Activated CD8-positive, alpha-beta T cell treated with anti-CD3 and anti-CD28 coated beads for 36 hours (primary cell): Measurements from ENCODE around the gene ASAH2. TPM values are rescaled to one million over a fixed set of nuclear protein-coding genes. Genes with fewer than 3 reads are reported as not detected.

Experiments used
- ATAC-seq: fragments of 200-7000 bp; cut with Tn5 transposase; one replicate; pipeline ENCODE4 v1.10.0; 2021; ENCODE audit warnings: mild to moderate bottlenecking, moderate library complexity
- CTCF ChIA-PET: fragments of 350-600 bp; sonication (Branson Sonifier 250); formaldehyde crosslinking; loops from one replicate; lab custom pipeline; 2021; ENCODE audit warnings: antibody characterized with exemption; lab: Charles Lee
- POLR2A ChIA-PET: fragments of 350-600 bp; sonication (Branson Sonifier 250); formaldehyde crosslinking; loops from one replicate; lab custom pipeline; 2021; ENCODE audit warnings: antibody characterized with exemption; lab: Charles Lee
- DNase-seq: peaks from one replicate; pipeline ENCODE4 v3.0.0-alpha.2; 2020
- H3K27ac Mint-ChIP-seq: one replicate; pipeline ENCODE4 v1.8.0; 2021; ENCODE audit warnings: mild to moderate bottlenecking, mixed read lengths
- H3K27me3 Mint-ChIP-seq: one replicate; pipeline ENCODE4 v1.8.0; 2021; ENCODE audit warnings: mixed read lengths
- H3K36me3 Mint-ChIP-seq: one replicate; pipeline ENCODE4 v1.8.0; 2021; ENCODE audit warnings: low read depth, mixed read lengths
- H3K4me1 Mint-ChIP-seq: one replicate; pipeline ENCODE4 v1.8.0; 2021; ENCODE audit warnings: low read depth, mixed read lengths
- H3K4me3 Mint-ChIP-seq: one replicate; pipeline ENCODE4 v1.8.0; 2021; ENCODE audit warnings: mild to moderate bottlenecking, moderate library complexity, mixed read lengths
- H3K9me3 Mint-ChIP-seq: one replicate; pipeline ENCODE4 v1.8.0; 2021; ENCODE audit warnings: mixed read lengths
- CTCF ChIP-seq: fragments of 200-600 bp; IDR thresholded peaks from one replicate; pipeline ENCODE4 v1.8.0; 2022; ENCODE audit warnings: antibody characterized with exemption, mild to moderate bottlenecking
- intact Hi-C: fragments of 100-400 bp; cut with micrococcal nuclease; formaldehyde crosslinking; loops from one replicate; pipeline ENCODE4 v1.10.0; 2022
- total RNA-seq, 2 experiments: library from RNA; stranded (reverse); gene quantifications; one replicate each; pipeline ENCODE4 v1.2.3, GENCODE V29; 2021

ASAH2 gene
- total RNA-seq, 2 experiments from 2014 or later: 1.8 to 2.9 TPM

- no peak for TF ChIP-seq CTCF
- intact Hi-C loops: no loop called here
- POLR2A ChIA-PET: no interaction called here
- no peaks in the 10 kb centered on the region for H3K4me1 Mint-ChIP-seq
- H3K27ac Mint-ChIP-seq: no peak overlapping the region
- no peak for DNase-seq
- H3K27me3 Mint-ChIP-seq: peaks cover 28% of the 10 kb centered on the region
- ATAC-seq: no peak
- no peaks in the 10 kb centered on the region for H3K36me3 Mint-ChIP-seq
- CTCF ChIA-PET: no interaction called here
- no peaks in the 10 kb centered on the region for H3K9me3 Mint-ChIP-seq
- no peak overlapping the region for H3K4me3 Mint-ChIP-seq
Observed at GRCh38 chr10:50281210-50281966, 30.1 kb upstream of the ASAH2 start.

- Mint-ChIP-seq H3K4me1 (no peaks in the 10 kb centered on the region), H3K9me3 (no peaks in the 10 kb centered on the region), H3K4me3 (no peak overlapping the region), H3K27ac (no peak overlapping the region), H3K27me3 (peaks cover 29% of the 10 kb centered on the region), H3K36me3 (no peaks in the 10 kb centered on the region)
- intact Hi-C loops: no loop called here
- ChIA-PET POLR2A (no interaction called here), CTCF (no interaction called here)
- no peak for TF ChIP-seq CTCF
- ATAC-seq (no peak), DNase-seq (no peak)
Observed at GRCh38 chr10:50280049-50280841, 28.9 kb upstream of the ASAH2 start.

GRCh38 chr10:50279489-50279888 is 28.2 kb upstream of the ASAH2 start:
- Mint-ChIP-seq H3K4me3 (no peak overlapping the region), H3K36me3 (no peaks in the 10 kb centered on the region), H3K9me3 (no peaks in the 10 kb centered on the region), H3K27me3 (peaks cover 29% of the 10 kb centered on the region), H3K27ac (no peak overlapping the region), H3K4me1 (no peaks in the 10 kb centered on the region)
- ChIA-PET CTCF (no interaction called here), POLR2A (no interaction called here)
- TF ChIP-seq CTCF: no peak
- no peak for DNase-seq
- no peak for ATAC-seq
- intact Hi-C loops: no loop called here

GRCh38 chr10:50275650-50276235 is 24.4 kb upstream of the ASAH2 start:
- ATAC-seq (peak; percentile 34), DNase-seq (peak; percentile 61)
- intact Hi-C loops: no loop called here
- H3K36me3 Mint-ChIP-seq: no peaks in the 10 kb centered on the region
- no peaks in the 10 kb centered on the region for H3K9me3 Mint-ChIP-seq
- H3K27ac Mint-ChIP-seq: no peak overlapping the region
- no peak overlapping the region for H3K4me3 Mint-ChIP-seq
- ChIA-PET CTCF (interaction anchor here (0.7 to 2.1 kb wide), 16 partner anchors 9 to 681 kb away, joined by 3 to 9 read pairs (median 4); no protein-coding TSS in a partner anchor), POLR2A (no interaction called here)
- TF ChIP-seq CTCF: peak; percentile 47
- no peaks in the 10 kb centered on the region for H3K4me1 Mint-ChIP-seq
- peaks cover 12% of the 10 kb centered on the region for H3K27me3 Mint-ChIP-seq
